Measurements from ENCODE around the gene VANGL2. TPM values are rescaled to one million over a fixed set of nuclear protein-coding genes. Genes with fewer than 3 reads are reported as not detected.

Gene VANGL2
- total RNA-seq, 4 donors from 2014 or later = 0.44 to 1.4 (median 0.98) TPM; not detected in 1

DNA sequence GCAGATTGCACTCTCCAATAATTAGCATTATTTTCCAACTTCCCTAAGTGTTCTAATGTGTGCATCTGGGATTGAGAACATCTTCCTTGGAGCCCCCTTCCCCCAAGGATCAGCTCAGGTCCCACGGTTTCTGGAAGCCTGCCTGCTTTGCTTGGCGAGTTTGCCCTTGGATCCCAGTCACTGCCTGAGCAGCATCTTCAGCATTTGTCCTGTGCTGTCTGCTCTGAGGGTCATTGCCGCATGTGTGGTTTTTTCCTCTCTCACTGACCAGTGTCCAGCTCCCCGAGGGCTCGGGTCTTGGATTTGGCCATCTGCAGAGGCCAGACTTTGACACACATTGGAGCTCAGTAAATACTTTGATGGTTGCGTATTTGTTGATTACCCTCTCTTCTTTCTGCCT is 18.1 kb downstream of the VANGL2 start:
- TF ChIP-seq, protein P1, sequence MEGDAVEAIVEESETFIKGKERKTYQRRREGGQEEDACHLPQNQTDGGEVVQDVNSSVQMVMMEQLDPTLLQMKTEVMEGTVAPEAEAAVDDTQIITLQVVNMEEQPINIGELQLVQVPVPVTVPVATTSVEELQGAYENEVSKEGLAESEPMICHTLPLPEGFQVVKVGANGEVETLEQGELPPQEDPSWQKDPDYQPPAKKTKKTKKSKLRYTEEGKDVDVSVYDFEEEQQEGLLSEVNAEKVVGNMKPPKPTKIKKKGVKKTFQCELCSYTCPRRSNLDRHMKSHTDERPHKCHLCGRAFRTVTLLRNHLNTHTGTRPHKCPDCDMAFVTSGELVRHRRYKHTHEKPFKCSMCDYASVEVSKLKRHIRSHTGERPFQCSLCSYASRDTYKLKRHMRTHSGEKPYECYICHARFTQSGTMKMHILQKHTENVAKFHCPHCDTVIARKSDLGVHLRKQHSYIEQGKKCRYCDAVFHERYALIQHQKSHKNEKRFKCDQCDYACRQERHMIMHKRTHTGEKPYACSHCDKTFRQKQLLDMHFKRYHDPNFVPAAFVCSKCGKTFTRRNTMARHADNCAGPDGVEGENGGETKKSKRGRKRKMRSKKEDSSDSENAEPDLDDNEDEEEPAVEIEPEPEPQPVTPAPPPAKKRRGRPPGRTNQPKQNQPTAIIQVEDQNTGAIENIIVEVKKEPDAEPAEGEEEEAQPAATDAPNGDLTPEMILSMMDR (IDR thresholded peaks at IDR 0.05; ENCODE audit: low read depth) = no peak

DNA sequence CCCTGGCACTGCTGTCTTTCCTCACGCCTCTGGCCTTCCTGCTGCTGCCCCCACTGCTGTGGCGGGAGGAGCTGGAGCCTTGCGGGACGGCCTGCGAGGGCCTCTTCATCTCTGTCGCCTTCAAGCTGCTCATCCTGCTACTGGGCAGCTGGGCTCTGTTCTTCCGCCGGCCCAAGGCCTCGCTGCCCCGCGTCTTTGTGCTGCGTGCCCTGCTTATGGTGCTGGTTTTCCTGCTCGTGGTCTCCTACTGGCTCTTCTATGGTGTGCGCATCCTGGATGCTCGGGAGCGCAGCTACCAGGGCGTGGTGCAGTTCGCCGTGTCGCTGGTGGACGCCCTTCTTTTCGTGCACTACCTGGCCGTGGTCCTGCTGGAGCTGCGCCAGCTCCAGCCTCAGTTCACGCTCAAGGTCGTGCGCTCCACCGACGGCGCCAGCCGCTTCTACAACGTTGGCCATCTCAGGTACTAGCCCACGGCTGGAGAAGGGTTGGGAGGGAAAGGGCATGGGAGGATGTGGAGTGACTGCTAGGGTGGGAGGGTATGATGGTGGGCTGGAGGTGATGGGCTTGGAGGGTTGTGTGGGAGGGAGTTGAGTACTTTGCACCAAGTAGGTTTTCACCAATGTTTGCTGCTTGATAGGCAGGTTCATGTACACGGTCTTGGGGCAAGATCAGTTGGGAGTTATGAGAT is 18.9 kb downstream of the VANGL2 start:
- TF ChIP-seq, protein P1 (IDR thresholded peaks at IDR 0.05; ENCODE audit: low read depth) = no peak

DNA sequence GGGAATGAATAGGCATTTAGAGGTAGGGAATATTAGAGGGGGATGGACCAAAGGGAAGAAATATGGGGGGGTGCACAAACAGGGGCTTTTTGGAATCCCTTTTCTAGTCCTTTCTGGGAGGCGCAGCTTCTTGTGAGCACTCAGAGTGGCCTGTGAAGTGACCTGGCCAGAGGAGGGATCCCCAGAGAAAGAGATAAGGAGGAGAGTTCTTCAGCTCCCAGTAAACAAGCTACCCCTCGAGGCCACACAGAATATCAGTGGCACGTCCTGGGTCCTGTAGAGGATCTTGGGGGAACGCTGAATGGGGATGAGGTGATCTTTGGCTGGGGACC is 19.4 kb downstream of the VANGL2 start:
- TF ChIP-seq, protein P1 (IDR thresholded peaks at IDR 0.05; ENCODE audit: low read depth) = no peak

DNA sequence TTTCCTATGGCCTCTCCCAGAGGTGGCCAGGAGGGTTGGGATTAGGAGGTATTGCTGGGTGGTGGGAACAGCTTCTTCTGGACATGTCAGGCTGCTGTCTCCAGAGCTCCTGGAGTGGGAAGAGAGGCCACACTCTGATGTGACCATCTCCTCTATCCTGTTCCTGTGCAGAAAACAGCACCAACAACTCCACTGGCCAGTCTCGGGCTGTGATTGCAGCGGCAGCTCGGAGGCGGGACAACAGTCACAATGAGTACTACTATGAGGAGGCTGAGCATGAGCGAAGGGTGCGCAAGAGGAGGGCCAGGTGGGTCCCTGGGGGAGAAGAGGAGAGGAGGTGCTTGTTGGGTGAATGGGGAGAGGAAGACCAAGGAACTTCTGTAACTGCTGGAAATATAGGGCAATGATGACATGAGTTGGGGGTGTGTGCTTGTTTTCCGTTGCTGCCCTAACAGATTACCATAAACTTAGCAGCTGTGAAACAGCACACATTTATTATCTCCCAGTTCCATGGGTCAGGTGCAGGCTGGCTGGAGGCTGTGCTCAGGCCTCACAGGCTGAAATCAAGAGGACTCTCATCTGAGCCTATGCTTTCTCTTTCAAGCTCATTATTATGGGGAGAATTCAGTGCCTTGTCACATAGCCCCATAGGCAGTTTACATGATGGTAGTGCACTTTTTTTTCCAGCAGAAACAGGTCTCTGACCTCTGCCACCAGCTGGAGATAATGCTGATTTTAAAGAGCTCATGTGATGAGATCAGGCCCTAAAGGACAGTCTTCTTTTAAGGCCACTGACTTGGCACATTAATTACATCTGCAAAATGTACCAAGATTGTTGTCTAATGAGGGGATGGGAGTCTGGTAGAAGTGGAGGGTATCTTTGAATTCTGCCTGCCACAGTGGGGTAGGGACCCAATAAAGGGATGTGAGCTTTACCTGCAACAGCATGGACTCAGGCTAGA is 20.8 kb downstream of the VANGL2 start:
- TF ChIP-seq, protein P1 (IDR thresholded peaks at IDR 0.05; ENCODE audit: low read depth) = no peak

DNA sequence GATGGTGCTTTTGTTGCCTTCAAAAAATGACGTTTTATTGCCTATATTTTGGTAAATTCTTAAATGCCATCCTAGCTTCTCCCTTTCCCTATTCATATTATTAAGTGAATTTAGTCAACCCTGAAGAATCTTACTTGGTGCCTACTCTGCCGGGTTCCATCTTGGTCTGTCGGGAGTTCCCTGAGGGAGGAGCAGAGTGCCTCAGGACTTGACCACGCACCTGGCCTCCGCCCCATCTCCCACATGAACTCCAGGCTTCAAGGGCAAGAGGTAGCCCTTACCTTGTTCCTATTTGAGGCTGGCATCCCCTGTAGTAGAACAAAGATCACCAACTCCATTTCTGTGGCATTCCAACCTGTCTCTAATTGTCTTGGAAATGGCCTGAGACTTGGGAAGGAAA is 21.5 kb downstream of the VANGL2 start:
- TF ChIP-seq, protein P1 (IDR thresholded peaks at IDR 0.05; ENCODE audit: low read depth) = no peak

DNA sequence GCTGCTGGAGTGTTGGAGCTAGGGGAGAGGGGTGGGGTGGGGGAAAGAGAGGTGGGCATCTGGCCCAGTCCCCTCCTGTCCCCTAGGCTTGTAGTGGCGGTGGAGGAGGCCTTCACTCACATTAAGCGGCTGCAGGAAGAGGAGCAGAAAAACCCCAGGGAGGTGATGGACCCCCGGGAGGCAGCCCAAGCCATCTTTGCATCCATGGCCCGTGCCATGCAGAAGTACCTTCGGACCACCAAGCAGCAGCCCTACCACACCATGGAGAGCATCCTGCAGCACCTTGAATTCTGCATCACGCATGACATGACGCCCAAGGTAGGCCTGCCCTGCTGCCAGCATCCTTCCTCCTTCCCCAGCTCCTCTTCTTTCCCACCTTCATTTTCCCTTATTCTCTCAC is 23.6 kb downstream of the VANGL2 start:
- TF ChIP-seq, protein P1 (IDR thresholded peaks at IDR 0.05; ENCODE audit: low read depth) = no peak

DNA sequence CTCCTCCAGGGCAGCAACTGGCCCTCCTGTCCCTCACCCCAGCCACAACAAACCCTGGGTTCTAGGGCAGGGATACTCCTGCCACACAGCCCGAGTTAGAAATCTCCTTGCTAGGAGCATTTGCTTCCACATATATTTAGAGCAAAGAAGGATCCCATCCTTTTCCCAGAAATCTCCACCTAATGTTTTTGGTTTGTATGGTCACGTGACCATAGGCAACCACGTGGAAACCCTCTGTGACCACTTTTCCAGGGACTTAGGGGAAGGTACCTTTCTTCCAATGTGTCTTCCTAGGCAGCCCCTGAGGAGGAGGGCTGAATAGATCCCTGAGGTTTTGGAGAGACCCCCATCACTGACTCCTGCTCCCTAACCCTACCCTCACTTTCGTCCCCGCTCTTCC is 25.5 kb downstream of the VANGL2 start:
- TF ChIP-seq, protein P1 (IDR thresholded peaks at IDR 0.05; ENCODE audit: low read depth) = no peak

Data from subcutaneous adipose tissue (tissue), 4 donors.